ENCODE results near the gene ZNF280C.

Gene ZNF280C

DNA sequence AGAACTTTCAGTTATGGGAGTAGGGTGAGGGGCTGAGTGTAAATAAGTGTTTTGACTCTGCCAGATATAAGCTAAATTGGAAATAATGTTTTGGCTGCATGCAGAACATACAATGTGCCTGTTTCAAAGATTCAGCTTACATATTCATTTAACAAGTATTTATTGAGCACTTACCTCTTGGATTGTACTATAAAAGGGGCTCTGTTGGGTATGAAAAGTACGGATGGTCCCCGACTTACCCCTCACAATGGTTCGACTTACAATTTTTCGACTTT, 102.3 kb downstream of the ZNF280C start:
- H3K27me3 ChIP-seq (ENCODE audit: control insufficient read depth, insufficient read depth, low read length): peaks cover 14% of the 10 kb centered on the region

DNA sequence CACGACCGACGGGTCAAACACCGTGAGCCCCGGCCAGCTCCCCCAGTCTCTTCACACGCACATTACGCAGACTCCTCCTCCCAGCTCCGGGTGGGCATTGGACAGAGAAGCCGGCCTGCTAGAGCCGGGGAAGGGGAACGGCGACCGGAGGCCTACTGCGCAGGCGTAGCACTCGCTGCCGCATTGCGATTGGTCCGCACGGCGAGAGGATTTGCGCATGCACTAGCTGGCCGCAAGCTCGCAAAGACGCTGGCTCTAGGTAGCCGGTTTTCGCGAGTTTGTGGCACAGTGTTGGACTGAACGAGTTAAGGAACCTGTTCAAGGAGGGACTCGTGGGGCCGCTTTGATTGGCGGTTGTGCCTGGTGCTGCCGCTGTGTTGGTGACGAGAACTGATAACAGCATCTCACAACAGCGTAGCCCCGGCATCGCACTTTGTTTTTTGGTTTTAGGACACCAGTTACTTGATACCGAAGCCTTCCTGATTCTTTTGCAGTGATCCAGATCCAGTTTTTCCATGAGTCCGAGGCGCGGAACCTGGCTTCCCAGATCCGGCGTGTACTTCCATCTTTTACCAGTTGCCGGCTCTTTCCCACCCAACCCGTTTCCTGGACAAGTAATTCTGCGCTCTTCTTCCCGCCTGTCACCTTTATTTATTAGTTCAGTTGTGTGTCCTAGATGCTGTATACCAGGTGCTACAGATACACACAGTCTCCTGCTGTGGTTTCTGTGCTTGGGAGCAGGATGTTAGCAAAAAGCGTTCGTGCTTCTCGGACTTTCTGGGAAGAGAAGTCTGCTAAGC, 102.8 kb downstream of the ZNF280C start, which contains the start of gene AIFM1:
Gene AIFM1, minus strand, starts transcription at position 139 of the 800 bp plus-strand sequence. CDS start 185 bp downstream, outside the sequence.
- Histone ChIP-seq H3K9ac (ENCODE audit: low read length) (peak within 1 kb of the TSS; percentile 79), H3K4me1 (ENCODE audit: control insufficient read depth, insufficient read depth, low read length) (peaks cover 14% of the 10 kb centered on the region; the same call in 1 of the 2 replicates), H3K4me3 (ENCODE audit: low read depth, low read length) (peak within 1 kb of the TSS; percentile 80), H3K36me3 (ENCODE audit: control insufficient read depth, insufficient read depth, low read length) (no peaks in the 10 kb centered on the region), H3K9me3 (ENCODE audit: control insufficient read depth, insufficient read depth, low read depth, low read length) (no peaks in the 10 kb centered on the region), H3K27ac (ENCODE audit: low read depth, low read length) (no peak within 1 kb of the TSS), H3K27me3 (ENCODE audit: control insufficient read depth, insufficient read depth, low read length) (peaks cover 9% of the 10 kb centered on the region; the same call in 1 of the 2 replicates)

More for the DNA sequence above, 102.3 kb downstream of the ZNF280C start:
- Histone ChIP-seq H3K9ac (ENCODE audit: low read length) (peak overlapping the region; percentile 22), H3K27ac (ENCODE audit: low read depth, low read length) (no peak overlapping the region), H3K4me1 (ENCODE audit: control insufficient read depth, insufficient read depth, low read length) (peaks cover 14% of the 10 kb centered on the region; the same call in 1 of the 2 replicates), H3K9me3 (ENCODE audit: control insufficient read depth, insufficient read depth, low read depth, low read length) (no peaks in the 10 kb centered on the region), H3K4me3 (ENCODE audit: low read depth, low read length) (peak overlapping the region; percentile 80), H3K36me3 (ENCODE audit: control insufficient read depth, insufficient read depth, low read length) (no peaks in the 10 kb centered on the region)

DNA sequence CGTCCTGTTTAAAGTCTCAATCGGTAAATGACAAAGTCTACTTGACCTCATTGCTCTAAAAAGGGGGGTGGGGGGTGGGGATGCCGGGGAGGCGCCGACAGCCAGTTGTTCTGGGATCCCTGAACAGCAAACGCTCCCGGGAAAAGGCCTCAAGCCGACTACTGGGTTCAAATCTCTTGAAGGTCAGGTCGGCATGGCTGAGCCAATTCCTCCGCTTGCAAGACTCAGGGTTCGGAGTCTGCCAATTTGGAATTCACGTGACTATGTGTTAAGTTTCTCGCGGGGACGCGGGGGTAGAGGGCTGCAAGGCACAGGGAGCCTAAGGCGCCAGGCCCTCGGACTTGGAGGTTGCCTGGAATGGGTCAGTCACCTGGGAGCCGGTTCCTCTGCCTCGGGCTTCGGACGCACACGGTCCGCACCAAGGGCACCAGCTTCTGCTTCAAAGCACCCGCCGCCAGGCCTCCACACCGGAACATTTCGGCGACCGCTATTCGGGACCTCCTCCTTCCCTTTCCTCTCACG, 103.5 kb downstream of the ZNF280C start:
- peak overlapping the region; percentile 80 for H3K4me3 ChIP-seq (ENCODE audit: low read depth, low read length)
- H3K9me3 ChIP-seq (ENCODE audit: control insufficient read depth, insufficient read depth, low read depth, low read length): no peaks in the 10 kb centered on the region
- no peak overlapping the region for H3K27ac ChIP-seq (ENCODE audit: low read depth, low read length)
- no peaks in the 10 kb centered on the region for H3K36me3 ChIP-seq (ENCODE audit: control insufficient read depth, insufficient read depth, low read length)
- peak overlapping the region; percentile 79 for H3K9ac ChIP-seq (ENCODE audit: low read length)
- peaks cover 9% of the 10 kb centered on the region; the same call in 1 of the 2 replicates for H3K4me1 ChIP-seq (ENCODE audit: control insufficient read depth, insufficient read depth, low read length)
- H3K27me3 ChIP-seq (ENCODE audit: control insufficient read depth, insufficient read depth, low read length): peaks cover 3% of the 10 kb centered on the region; the same call in 1 of the 2 replicates

DNA sequence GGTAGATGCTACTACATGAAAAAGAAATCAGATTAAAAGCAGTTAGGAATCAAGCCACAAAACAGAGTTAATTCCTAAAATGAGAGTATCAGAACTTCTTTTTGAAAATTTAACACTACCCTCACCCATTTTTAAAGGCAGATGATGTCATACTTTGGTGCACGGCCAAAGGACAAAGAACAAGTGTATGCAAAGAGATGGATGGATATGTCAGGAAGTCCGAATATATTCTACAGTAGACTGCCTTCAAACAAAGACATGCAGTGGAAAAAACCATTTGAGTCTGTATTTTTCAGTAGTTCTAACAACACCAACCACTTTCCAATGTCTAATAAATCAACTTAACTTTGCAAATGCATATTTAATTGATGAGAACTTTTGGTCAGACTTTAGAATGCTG, 105.3 kb downstream of the ZNF280C start:
- no peak overlapping the region for H3K4me3 ChIP-seq (ENCODE audit: low read depth, low read length)
- H3K9me3 ChIP-seq (ENCODE audit: control insufficient read depth, insufficient read depth, low read depth, low read length): no peaks in the 10 kb centered on the region
- no peak overlapping the region for H3K9ac ChIP-seq (ENCODE audit: low read length)
- H3K36me3 ChIP-seq (ENCODE audit: control insufficient read depth, insufficient read depth, low read length): no peaks in the 10 kb centered on the region
- H3K4me1 ChIP-seq (ENCODE audit: control insufficient read depth, insufficient read depth, low read length): peaks cover 7% of the 10 kb centered on the region; the same call in 1 of the 2 replicates
- H3K27me3 ChIP-seq (ENCODE audit: control insufficient read depth, insufficient read depth, low read length): no peaks in the 10 kb centered on the region
- no peak overlapping the region for H3K27ac ChIP-seq (ENCODE audit: low read depth, low read length)

DNA sequence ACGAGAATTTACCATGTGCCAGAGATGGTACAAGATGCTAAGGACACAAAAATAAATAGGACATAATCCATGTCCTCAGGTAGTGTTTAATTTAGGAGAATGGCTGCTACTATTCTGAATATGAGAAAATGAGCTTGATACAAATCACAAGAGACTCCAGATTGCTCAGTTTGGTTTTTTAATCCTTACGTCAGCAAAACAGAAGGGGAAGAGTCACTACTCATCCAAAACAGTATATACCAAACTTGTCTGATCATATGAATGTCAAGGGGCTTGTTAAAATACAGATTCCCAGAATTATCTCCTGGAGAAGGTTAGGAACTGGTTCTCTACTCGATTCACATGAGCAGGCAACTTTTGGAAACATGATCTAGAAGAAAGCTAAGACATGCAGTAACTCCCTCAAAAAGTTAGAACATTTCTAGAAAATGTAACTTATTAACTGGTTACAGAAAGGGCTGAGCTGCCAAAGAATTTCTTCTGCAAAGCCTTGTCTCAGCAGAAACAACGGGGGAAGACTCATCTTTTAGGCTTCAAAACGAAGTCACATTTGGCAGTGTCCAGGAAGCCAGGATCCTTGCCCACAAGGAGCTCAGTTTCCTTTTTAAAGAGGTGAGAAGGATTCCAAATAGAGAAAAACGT, 106.5 kb downstream of the ZNF280C start:
- H3K36me3 ChIP-seq (ENCODE audit: control insufficient read depth, insufficient read depth, low read length): no peaks in the 10 kb centered on the region
- H3K9me3 ChIP-seq (ENCODE audit: control insufficient read depth, insufficient read depth, low read depth, low read length): no peaks in the 10 kb centered on the region
- H3K4me1 ChIP-seq (ENCODE audit: control insufficient read depth, insufficient read depth, low read length): peaks cover 7% of the 10 kb centered on the region; the same call in 1 of the 2 replicates
- H3K9ac ChIP-seq (ENCODE audit: low read length): no peak overlapping the region
- no peak overlapping the region for H3K27ac ChIP-seq (ENCODE audit: low read depth, low read length)
- H3K4me3 ChIP-seq (ENCODE audit: low read depth, low read length): no peak overlapping the region
- no peaks in the 10 kb centered on the region for H3K27me3 ChIP-seq (ENCODE audit: control insufficient read depth, insufficient read depth, low read length)

DNA sequence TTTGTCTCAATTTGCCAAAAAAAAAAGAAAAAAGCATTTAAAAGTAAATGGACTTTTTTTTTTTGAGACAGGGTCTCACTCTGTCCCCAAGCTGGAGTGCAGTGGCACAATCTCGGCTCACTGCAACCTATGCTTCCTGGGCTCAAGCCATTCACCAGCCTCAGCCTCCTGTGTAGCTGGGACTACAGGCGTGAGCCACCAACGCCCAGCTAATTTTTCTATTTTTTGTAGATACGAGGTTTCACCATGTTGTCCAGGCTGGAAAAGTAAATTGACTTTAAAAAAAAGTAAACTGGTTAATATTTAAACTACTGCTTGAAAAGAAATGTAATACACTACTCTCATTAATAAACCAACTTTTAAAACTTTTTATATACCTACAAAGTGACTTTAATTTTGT, 108.9 kb downstream of the ZNF280C start:
- no peaks in the 10 kb centered on the region; the same call in 1 of the 2 replicates for H3K27me3 ChIP-seq (ENCODE audit: control insufficient read depth, insufficient read depth, low read length)
- H3K4me3 ChIP-seq (ENCODE audit: low read depth, low read length): no peak overlapping the region
- peaks cover 15% of the 10 kb centered on the region for H3K36me3 ChIP-seq (ENCODE audit: control insufficient read depth, insufficient read depth, low read length)
- peaks cover 4% of the 10 kb centered on the region; the same call in 1 of the 2 replicates for H3K4me1 ChIP-seq (ENCODE audit: control insufficient read depth, insufficient read depth, low read length)
- H3K27ac ChIP-seq (ENCODE audit: low read depth, low read length): no peak overlapping the region
- H3K9me3 ChIP-seq (ENCODE audit: control insufficient read depth, insufficient read depth, low read depth, low read length): no peaks in the 10 kb centered on the region
- no peak overlapping the region for H3K9ac ChIP-seq (ENCODE audit: low read length)

DNA sequence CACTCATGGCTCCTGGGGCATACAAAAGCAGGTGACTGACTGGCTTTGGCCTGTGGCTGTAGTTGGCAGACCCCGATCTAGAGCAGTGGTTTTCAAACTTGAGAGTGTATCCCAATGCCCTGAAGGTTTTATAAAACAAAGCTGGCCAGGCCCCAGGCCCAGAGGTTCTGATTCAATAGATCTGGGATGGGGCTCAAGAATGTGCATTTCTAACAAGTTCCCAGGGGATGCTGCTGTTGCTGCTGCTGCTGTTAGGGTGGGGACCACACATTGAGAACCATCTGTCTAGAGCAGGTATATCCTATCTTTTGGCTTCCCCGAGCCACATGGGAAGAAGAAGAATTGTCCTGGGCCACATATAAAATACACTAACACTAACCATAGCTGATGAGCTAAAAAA, 110.4 kb downstream of the ZNF280C start:
- Histone ChIP-seq H3K4me3 (ENCODE audit: low read depth, low read length) (no peak overlapping the region), H3K36me3 (ENCODE audit: control insufficient read depth, insufficient read depth, low read length) (peaks cover 18% of the 10 kb centered on the region), H3K27me3 (ENCODE audit: control insufficient read depth, insufficient read depth, low read length) (no peaks in the 10 kb centered on the region; the same call in 1 of the 2 replicates), H3K9me3 (ENCODE audit: control insufficient read depth, insufficient read depth, low read depth, low read length) (no peaks in the 10 kb centered on the region), H3K27ac (ENCODE audit: low read depth, low read length) (no peak overlapping the region), H3K4me1 (ENCODE audit: control insufficient read depth, insufficient read depth, low read length) (no peaks in the 10 kb centered on the region), H3K9ac (ENCODE audit: low read length) (no peak overlapping the region)

DNA sequence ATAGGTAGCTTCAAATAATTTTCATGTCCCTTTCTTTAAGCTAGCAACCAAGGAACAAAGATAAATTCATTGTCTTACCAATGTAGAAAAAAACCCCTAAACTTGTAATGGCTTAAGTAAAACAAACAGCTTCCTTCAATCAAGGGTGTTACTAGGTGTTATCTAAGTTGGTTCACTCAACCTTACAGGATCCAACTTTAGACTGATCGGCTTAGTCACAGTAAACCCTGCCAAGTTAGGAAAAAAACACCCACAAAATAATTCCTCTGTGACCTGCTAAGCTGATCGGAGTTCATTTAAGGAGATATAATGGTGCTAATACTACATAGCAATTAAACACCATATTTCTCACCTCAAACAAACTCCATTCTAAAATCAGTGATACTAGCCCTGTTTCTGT, 113.1 kb downstream of the ZNF280C start:
- Histone ChIP-seq H3K9me3 (ENCODE audit: control insufficient read depth, insufficient read depth, low read depth, low read length) (no peaks in the 10 kb centered on the region), H3K4me1 (ENCODE audit: control insufficient read depth, insufficient read depth, low read length) (no peaks in the 10 kb centered on the region), H3K9ac (ENCODE audit: low read length) (no peak overlapping the region), H3K27ac (ENCODE audit: low read depth, low read length) (no peak overlapping the region), H3K27me3 (ENCODE audit: control insufficient read depth, insufficient read depth, low read length) (no peaks in the 10 kb centered on the region; the same call in 1 of the 2 replicates), H3K36me3 (ENCODE audit: control insufficient read depth, insufficient read depth, low read length) (peaks cover 18% of the 10 kb centered on the region), H3K4me3 (ENCODE audit: low read depth, low read length) (no peak overlapping the region)

All from HUES6 (cell line).